GM12875 (cell line): ENCODE measurements around the gene CCDC24.
A peak's percentile ranks its signal among the peaks of the same experiment; 100 is the strongest.

Source experiments
- H3K4me3 ChIP-seq: one replicate; pipeline ENCODE4 v1.5.1; 2011; ENCODE audit warnings: low read depth, low read length, control low read depth
- CTCF ChIP-seq: IDR thresholded peaks from 2 replicates; pipeline ENCODE4 v1.5.1; 2011; ENCODE audit warnings: low read depth, mild to moderate bottlenecking, control low read depth, inconsistent platforms, low read length, moderate library complexity, borderline replicate concordance; ENCODE audit not compliant: insufficient read depth

Gene CCDC24

DNA sequence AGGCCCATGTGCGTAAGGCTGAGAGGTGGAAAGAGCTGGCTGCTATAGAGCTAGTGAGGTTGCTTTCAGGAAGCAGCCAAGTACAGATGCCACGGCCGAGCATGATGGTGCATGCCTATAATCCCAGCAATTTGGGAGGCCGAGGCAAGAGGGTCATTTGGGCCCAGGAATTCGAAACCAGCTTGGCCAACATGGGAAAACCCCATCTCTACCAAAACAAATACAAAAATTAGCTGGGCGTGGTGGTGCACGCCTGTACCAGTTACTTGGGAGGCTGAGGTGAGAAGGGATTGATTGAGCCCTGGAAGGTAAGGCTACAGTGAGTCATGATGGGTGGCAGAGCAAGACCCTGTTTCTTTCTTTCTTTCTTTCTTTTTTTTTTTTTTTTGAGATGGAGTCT lies 2.7 kb downstream of the CCDC24 start:
- TF ChIP-seq CTCF, result no peak
- H3K4me3 ChIP-seq, result no peak overlapping the region

DNA sequence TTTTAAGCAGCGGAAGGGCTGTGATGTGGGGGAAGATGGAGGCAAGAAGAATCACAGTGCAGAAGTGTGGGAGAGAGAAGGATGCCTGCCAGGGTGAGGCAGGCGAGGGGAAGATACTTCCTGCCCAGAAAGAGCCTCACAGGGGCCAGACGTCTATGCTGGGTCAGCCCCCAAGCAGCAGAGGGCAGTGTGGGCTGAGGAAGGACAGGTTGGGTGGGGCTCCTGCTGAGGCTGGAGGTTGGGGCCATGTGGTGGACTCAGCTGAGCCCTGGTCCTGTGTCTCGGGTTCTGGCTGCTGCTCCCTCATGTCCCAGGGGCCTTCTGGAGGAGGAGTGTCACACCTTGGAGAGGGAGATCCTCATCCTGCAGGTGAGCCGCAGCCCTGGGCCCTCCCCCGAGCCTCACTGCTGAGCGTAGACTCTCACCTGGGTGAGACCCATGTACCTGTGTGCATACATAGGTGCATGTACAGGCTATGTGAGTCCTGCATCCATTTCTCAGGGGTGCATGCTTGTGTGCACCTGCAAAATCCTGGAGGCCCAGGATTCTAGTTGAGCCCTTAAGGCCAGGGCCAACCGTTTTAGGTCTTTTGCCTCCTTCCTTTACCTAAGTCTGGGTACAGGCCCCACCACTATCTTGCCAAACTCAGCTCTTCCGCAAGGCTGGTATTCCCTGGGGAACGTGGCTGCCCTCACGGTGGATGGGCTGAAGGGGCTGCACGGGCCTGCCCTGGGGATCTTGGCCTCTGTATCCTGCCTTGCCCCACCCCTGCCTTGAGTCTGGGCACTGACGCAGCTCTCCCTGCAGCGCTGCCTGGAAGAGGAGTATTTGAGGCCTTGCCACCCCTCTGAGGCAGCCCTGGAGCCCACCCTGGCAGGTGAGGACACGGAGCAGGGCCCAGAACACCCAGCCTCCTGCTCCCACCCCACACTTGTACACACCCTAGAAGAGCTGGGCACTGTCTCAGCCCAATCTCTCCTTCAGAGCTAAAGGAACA lies 3.7 kb downstream of the CCDC24 start:
- no peak overlapping the region for H3K4me3 ChIP-seq
- TF ChIP-seq CTCF, result peak; percentile 57; the same call in 1 of the 2 replicates

- TF ChIP-seq CTCF, result no peak
- H3K4me3 ChIP-seq, result no peak overlapping the region
Measured at GRCh38 chr1:43995984-43996732, 4.8 kb downstream of the CCDC24 start.

DNA sequence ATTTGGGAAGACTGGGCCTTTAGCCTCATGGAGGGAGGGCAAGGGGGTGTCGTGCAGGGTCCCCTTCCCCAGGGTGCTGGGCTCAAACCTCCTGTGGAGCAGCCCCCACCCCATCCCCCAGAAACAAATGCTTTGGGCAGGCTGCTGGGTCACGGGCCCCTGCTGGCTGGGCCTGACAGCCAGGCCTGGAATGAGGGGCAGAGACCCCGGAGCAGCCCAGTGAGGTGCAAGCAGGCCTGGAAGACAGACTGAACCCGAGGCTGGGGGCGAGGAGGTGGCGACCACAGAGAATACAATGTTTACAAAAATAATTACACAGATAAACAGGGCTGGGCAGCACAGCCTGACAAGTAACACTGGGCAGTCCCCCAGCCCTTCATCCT lies 5.3 kb downstream of the CCDC24 start:
- no peak for TF ChIP-seq CTCF
- no peak overlapping the region for H3K4me3 ChIP-seq

DNA sequence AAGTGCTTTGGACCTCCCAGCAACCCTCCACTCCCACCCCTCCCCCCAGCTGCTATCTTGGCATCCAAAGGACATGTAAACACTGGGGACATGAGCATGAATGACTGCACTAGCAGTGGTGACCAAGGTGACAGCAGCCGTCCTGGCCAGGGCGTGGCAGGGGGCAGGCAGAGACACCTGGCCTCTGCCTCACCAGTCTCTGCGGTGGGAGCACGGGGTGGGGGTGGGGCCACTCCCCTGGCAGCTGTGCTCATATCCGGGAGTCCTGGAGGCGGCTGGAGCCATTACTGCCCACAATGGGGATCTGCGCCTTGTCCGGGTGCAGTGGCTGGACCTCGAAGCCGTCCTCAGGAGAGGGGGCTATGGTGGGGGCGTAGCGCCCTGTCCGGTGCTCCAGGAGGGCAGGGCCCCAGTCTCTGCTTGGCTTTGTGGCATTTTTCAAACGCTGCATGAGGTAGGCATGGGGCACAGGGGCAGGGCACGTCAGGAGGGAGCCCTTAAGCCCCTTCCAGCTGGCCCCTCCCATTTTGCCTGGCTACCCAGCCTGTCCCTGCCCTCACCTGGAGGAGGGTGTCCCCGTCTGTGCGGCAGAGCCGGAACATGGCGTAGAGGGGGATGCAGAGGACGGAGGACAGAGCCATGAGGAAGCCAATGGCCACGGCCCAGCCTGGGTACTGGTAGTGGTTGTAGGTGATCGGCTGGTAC lies 6.0 kb downstream of the CCDC24 start:
- no peak overlapping the region for H3K4me3 ChIP-seq
- no peak for TF ChIP-seq CTCF

DNA sequence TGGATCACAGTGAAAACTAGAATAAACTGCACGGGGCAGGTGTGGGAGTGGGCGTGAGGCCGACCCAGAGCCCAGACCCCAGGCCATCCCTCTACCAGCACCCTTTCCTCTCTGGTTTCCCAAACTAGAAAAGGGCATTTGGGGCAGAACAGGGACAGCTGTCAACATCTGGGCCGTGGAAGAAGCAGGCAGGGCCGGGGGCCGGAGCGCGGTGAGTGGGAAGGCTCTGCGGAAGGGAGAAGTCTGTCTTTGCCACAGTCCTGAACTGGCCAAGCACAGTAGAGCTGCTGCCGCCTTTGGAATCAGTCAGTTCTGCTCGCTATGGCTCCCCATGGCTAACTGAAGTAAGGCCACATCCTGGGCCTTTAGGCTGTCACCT lies 6.6 kb downstream of the CCDC24 start:
- H3K4me3 ChIP-seq, result no peak overlapping the region
- no peak for TF ChIP-seq CTCF
